ENCODE measurements around the gene BRCA2.
"Not testable (repeated sequence)": the region's sequence is repeated elsewhere in the genome, so short reads cannot be mapped to it uniquely, and the experiment has no call there.

The BRCA2 gene

DNA sequence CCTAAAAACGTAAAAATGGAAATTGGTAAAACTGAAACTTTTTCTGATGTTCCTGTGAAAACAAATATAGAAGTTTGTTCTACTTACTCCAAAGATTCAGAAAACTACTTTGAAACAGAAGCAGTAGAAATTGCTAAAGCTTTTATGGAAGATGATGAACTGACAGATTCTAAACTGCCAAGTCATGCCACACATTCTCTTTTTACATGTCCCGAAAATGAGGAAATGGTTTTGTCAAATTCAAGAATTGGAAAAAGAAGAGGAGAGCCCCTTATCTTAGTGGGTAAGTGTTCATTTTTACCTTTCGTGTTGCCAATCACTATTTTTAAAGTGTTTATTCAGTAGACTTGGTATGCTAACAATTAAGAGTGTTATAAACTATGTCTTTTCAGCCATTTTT lies 25.6 kb downstream of the BRCA2 start:
- Histone ChIP-seq H3F3A (ENCODE audit: insufficient read depth, low read length) (no peaks in the 10 kb centered on the region), H4K20me1 (ENCODE audit: insufficient read depth, low read length) (no peaks in the 10 kb centered on the region), H2AFZ (ENCODE audit: low read length) (no peak overlapping the region), H3K4me1 (ENCODE audit: low read length) (no peaks in the 10 kb centered on the region), H3K27ac (ENCODE audit: low read length) (no peak overlapping the region), H3K9ac (ENCODE audit: low read length) (no peak overlapping the region), H3K9me2 (replicated peaks; ENCODE audit: insufficient read depth, low read length) (no peaks in the 10 kb centered on the region), H3K36me3 (replicated peaks; ENCODE audit: insufficient read depth, low read length) (no peaks in the 10 kb centered on the region), H3K9me3 (replicated peaks; ENCODE audit: insufficient read depth, low read length) (no peaks in the 10 kb centered on the region), H3K27me3 (replicated peaks; ENCODE audit: insufficient read depth, low read length) (no peaks in the 10 kb centered on the region), H3K4me3 (ENCODE audit: low read length) (no peak overlapping the region), H3K4me2 (ENCODE audit: low read depth, low read length) (no peak overlapping the region), H3K79me2 (ENCODE audit: low read length) (no peaks in the 10 kb centered on the region)
- no peak for TF ChIP-seq EZH2phosphoT487 (IDR thresholded peaks at IDR 0.05; ENCODE audit: low read length)
- TF ChIP-seq EZH2 (optimal IDR thresholded peaks at IDR 0.05; ENCODE audit: low read depth, low read length) = no peak
- TF ChIP-seq, protein P1, sequence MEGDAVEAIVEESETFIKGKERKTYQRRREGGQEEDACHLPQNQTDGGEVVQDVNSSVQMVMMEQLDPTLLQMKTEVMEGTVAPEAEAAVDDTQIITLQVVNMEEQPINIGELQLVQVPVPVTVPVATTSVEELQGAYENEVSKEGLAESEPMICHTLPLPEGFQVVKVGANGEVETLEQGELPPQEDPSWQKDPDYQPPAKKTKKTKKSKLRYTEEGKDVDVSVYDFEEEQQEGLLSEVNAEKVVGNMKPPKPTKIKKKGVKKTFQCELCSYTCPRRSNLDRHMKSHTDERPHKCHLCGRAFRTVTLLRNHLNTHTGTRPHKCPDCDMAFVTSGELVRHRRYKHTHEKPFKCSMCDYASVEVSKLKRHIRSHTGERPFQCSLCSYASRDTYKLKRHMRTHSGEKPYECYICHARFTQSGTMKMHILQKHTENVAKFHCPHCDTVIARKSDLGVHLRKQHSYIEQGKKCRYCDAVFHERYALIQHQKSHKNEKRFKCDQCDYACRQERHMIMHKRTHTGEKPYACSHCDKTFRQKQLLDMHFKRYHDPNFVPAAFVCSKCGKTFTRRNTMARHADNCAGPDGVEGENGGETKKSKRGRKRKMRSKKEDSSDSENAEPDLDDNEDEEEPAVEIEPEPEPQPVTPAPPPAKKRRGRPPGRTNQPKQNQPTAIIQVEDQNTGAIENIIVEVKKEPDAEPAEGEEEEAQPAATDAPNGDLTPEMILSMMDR (IDR thresholded peaks at IDR 0.05; ENCODE audit: low read length) = no peak
- DNase-seq = no peak

DNA sequence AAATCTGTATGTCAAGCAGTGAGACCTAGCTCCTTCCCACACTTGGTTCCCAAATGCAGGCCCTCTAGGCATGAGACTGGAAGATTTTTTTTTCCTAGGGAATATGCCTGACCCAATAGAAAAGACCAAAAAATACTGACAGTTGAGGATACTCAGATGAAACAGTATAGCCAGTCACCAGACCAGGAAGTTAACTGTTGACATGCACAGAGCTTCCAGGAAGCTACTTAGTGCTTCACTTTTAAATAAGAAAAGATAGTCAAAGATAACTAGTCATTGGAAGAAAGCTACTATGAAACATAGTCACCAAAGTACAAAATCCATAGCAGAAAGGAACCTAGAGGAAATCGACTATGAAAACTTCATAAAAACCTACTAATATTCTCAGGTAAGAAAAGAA lies 32.3 kb downstream of the BRCA2 start:
- H2AFZ ChIP-seq (ENCODE audit: low read length) = no peak overlapping the region
- TF ChIP-seq EZH2 (optimal IDR thresholded peaks at IDR 0.05; ENCODE audit: low read depth, low read length) = no peak
- TF ChIP-seq, protein P1 (IDR thresholded peaks at IDR 0.05; ENCODE audit: low read length) = no peak
- no peak for TF ChIP-seq EZH2phosphoT487 (IDR thresholded peaks at IDR 0.05; ENCODE audit: low read length)
- H3K4me2 ChIP-seq (ENCODE audit: low read depth, low read length) = no peak overlapping the region
- no peaks in the 10 kb centered on the region for H3K9me2 ChIP-seq (replicated peaks; ENCODE audit: insufficient read depth, low read length)
- no peak for DNase-seq
- H3K4me3 ChIP-seq (ENCODE audit: low read length) = no peak overlapping the region
- H3F3A ChIP-seq (ENCODE audit: insufficient read depth, low read length) = no peaks in the 10 kb centered on the region
- no peaks in the 10 kb centered on the region for H3K79me2 ChIP-seq (ENCODE audit: low read length)
- no peak overlapping the region for H3K27ac ChIP-seq (ENCODE audit: low read length)
- no peaks in the 10 kb centered on the region for H3K36me3 ChIP-seq (replicated peaks; ENCODE audit: insufficient read depth, low read length)
- H3K9me3 ChIP-seq (replicated peaks; ENCODE audit: insufficient read depth, low read length) = no peaks in the 10 kb centered on the region
- H3K9ac ChIP-seq (ENCODE audit: low read length) = no peak overlapping the region
- H4K20me1 ChIP-seq (ENCODE audit: insufficient read depth, low read length) = no peaks in the 10 kb centered on the region
- H3K4me1 ChIP-seq (ENCODE audit: low read length) = no peaks in the 10 kb centered on the region
- H3K27me3 ChIP-seq (replicated peaks; ENCODE audit: insufficient read depth, low read length) = no peaks in the 10 kb centered on the region

DNA sequence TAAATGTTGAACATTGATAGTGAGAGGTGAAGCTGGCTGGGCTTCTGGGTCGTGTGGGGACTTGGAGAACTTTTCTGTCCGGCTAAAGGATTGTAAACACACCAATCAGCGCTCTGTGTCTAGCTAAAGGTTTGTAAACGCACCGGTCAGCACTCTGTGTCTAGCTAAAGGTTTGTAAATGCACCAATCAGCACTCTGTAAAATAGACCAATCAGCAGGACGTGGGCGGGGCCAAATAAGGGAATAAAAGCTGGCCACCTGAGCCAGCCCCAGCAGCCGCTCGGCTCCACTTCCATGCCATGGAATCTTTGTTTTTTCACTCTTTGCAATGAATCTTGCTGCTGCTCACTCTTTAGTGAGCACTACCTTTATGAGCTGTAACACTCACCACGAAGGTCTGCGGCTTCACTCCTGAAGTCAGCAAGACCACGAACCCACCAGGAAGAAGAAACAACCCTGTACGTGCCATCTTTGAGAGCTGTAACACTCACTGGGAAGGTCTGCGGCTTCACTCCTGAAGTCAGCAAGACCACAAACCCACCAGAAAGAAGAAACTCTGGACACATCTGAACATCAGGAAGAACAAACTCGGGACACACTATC lies 35.6 kb downstream of the BRCA2 start:
- not testable (repeated sequence) for H3K4me3 ChIP-seq (ENCODE audit: low read length); H4K20me1 ChIP-seq (ENCODE audit: insufficient read depth, low read length); H3K9me2 ChIP-seq (replicated peaks; ENCODE audit: insufficient read depth, low read length); H2AFZ ChIP-seq (ENCODE audit: low read length); H3K4me2 ChIP-seq (ENCODE audit: low read depth, low read length); H3K27ac ChIP-seq (ENCODE audit: low read length); H3F3A ChIP-seq (ENCODE audit: insufficient read depth, low read length); H3K36me3 ChIP-seq (replicated peaks; ENCODE audit: insufficient read depth, low read length); H3K9ac ChIP-seq (ENCODE audit: low read length); H3K4me1 ChIP-seq (ENCODE audit: low read length); DNase-seq; H3K9me3 ChIP-seq (replicated peaks; ENCODE audit: insufficient read depth, low read length); H3K79me2 ChIP-seq (ENCODE audit: low read length); H3K27me3 ChIP-seq (replicated peaks; ENCODE audit: insufficient read depth, low read length)

DNA sequence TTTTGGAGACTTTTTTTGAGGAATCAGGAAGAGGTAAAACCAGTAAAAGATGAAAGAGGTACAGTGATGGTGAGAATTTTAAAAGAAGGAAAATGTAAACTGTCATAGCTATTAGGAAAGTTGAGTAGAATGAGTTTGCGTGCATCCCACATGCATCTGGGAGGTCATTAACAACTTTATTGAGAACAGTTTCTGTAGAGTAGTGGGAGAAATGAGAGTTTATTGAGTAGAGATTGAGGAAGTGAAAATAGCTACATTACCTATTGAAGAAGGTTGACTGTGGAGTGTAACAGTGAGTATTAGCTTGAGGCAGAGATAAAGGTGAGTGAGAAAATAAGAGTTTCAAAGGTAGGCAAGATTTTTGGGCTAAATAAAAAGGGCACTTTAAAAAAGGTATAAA lies 38.7 kb downstream of the BRCA2 start:
- no peaks in the 10 kb centered on the region for H3K9me2 ChIP-seq (replicated peaks; ENCODE audit: insufficient read depth, low read length)
- no peak overlapping the region for H3K27ac ChIP-seq (ENCODE audit: low read length)
- no peaks in the 10 kb centered on the region for H4K20me1 ChIP-seq (ENCODE audit: insufficient read depth, low read length)
- TF ChIP-seq EZH2 (optimal IDR thresholded peaks at IDR 0.05; ENCODE audit: low read depth, low read length) (no peak), EZH2phosphoT487 (IDR thresholded peaks at IDR 0.05; ENCODE audit: low read length) (no peak)
- TF ChIP-seq, protein P1 (IDR thresholded peaks at IDR 0.05; ENCODE audit: low read length) = no peak
- no peak overlapping the region for H3K9ac ChIP-seq (ENCODE audit: low read length)
- H3K27me3 ChIP-seq (replicated peaks; ENCODE audit: insufficient read depth, low read length) = no peaks in the 10 kb centered on the region
- H3K4me2 ChIP-seq (ENCODE audit: low read depth, low read length) = no peak overlapping the region
- DNase-seq = no peak
- no peak overlapping the region for H3K4me3 ChIP-seq (ENCODE audit: low read length)
- no peak overlapping the region for H2AFZ ChIP-seq (ENCODE audit: low read length)
- H3F3A ChIP-seq (ENCODE audit: insufficient read depth, low read length) = no peaks in the 10 kb centered on the region
- H3K9me3 ChIP-seq (replicated peaks; ENCODE audit: insufficient read depth, low read length) = no peaks in the 10 kb centered on the region
- H3K4me1 ChIP-seq (ENCODE audit: low read length) = no peaks in the 10 kb centered on the region
- H3K36me3 ChIP-seq (replicated peaks; ENCODE audit: insufficient read depth, low read length) = no peaks in the 10 kb centered on the region
- H3K79me2 ChIP-seq (ENCODE audit: low read length) = no peaks in the 10 kb centered on the region

DNA sequence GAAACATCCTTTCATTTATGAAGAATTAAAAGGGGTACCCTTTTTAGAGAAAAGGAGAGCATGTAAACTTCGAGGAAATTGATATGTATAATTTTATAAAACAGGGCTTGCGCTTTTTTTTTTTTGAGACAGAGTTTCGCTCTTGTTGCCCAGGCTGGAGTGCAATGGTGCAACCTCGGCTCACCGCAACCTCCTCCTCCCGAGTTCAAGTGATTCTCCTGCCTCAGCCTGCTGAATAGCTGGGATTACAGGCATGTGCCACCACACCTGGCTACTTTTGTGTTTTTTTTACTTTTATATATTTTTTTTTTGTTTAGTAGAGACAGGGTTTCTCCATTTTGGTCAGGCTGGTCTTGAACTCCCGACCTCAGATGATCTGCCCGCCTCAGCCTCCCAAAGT lies 40.6 kb downstream of the BRCA2 start:
- not testable (repeated sequence) for H3K4me3 ChIP-seq (ENCODE audit: low read length); DNase-seq; H4K20me1 ChIP-seq (ENCODE audit: insufficient read depth, low read length); H3K79me2 ChIP-seq (ENCODE audit: low read length); H2AFZ ChIP-seq (ENCODE audit: low read length); H3K9me3 ChIP-seq (replicated peaks; ENCODE audit: insufficient read depth, low read length); H3K27me3 ChIP-seq (replicated peaks; ENCODE audit: insufficient read depth, low read length); H3K9ac ChIP-seq (ENCODE audit: low read length); H3K36me3 ChIP-seq (replicated peaks; ENCODE audit: insufficient read depth, low read length); H3K4me1 ChIP-seq (ENCODE audit: low read length); H3K27ac ChIP-seq (ENCODE audit: low read length); H3F3A ChIP-seq (ENCODE audit: insufficient read depth, low read length); H3K4me2 ChIP-seq (ENCODE audit: low read depth, low read length); H3K9me2 ChIP-seq (replicated peaks; ENCODE audit: insufficient read depth, low read length)
